VCaP (cell line): ENCODE data around the gene ITGA11.

ENCODE experiments used
- H3K27ac ChIP-seq: fragments of 450-650 bp; 2 replicates; pipeline ENCODE4 v1.5.1; 2017
- TF ChIP-seq, protein P1 (sequence below): fragments of 450-650 bp; conservative IDR thresholded peaks from 2 replicates; pipeline ENCODE4 v1.5.1; 2017; ENCODE audit warnings: mild to moderate bottlenecking, moderate library complexity

The ITGA11 gene

DNA sequence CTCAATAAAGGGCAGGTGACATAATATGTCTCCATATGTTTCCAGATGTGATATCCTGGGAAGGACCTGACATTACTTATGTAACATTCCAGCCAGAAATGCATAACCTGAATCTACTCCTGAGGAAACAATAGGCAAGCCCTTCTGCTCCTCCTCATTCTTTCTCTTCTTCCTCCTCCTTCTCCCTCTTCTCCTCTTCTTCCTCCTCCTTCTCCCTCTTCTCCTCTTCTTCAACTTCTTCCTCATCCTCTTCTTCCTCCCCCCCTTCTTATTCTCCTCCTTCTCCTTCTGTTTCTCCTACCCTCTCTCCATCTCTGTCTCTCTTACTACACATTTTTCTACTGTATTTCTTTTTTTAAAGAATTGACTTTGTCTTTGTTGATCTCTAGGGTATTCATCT lies 43.5 kb upstream of the ITGA11 start:
- TF ChIP-seq, protein P1, sequence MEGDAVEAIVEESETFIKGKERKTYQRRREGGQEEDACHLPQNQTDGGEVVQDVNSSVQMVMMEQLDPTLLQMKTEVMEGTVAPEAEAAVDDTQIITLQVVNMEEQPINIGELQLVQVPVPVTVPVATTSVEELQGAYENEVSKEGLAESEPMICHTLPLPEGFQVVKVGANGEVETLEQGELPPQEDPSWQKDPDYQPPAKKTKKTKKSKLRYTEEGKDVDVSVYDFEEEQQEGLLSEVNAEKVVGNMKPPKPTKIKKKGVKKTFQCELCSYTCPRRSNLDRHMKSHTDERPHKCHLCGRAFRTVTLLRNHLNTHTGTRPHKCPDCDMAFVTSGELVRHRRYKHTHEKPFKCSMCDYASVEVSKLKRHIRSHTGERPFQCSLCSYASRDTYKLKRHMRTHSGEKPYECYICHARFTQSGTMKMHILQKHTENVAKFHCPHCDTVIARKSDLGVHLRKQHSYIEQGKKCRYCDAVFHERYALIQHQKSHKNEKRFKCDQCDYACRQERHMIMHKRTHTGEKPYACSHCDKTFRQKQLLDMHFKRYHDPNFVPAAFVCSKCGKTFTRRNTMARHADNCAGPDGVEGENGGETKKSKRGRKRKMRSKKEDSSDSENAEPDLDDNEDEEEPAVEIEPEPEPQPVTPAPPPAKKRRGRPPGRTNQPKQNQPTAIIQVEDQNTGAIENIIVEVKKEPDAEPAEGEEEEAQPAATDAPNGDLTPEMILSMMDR: no peak

DNA sequence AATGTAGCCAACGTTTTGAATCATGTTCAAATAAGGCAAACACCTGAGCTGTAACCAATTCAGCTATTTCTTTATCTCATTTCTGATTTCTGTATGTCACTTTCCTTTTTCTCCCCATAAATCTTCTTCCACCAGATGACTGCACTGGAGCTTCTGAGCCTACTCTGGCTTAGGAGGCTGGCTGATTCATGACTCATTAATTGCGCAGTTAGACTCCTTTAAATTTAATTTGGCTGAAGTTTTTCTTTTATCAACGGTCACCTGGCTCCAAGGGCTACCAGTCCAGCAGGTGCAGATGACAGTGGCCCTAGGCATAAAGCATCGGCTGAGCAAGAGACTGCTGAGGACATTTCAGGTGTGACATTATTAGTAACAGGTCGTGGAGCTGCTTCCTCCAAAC lies 39.6 kb upstream of the ITGA11 start:
- TF ChIP-seq, protein P1: no peak
- peak overlapping the region; percentile 84 for H3K27ac ChIP-seq

More for the DNA sequence above, 43.5 kb upstream of the ITGA11 start:
- no peak overlapping the region for H3K27ac ChIP-seq

DNA sequence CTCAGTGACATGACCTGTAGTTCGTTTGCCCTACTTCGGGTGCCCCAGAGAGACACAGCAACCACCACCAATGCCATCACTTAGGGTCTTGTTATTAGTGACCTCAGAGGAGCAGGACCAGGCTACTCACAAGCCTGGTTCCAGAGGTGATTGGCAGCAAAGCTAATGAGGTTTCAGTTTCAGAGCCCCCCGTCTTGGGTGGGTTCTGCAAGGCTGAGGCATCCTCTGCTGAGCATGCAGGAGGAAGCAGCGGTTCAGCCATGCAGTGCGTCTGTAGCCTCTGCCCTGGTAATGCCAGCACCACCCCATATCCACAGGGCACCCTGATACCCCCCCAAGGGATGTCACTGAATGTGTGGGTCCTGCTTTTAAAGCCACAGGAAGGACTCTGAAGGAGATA lies 39.0 kb upstream of the ITGA11 start:
- peak overlapping the region; percentile 84 for H3K27ac ChIP-seq
- TF ChIP-seq, protein P1: no peak

DNA sequence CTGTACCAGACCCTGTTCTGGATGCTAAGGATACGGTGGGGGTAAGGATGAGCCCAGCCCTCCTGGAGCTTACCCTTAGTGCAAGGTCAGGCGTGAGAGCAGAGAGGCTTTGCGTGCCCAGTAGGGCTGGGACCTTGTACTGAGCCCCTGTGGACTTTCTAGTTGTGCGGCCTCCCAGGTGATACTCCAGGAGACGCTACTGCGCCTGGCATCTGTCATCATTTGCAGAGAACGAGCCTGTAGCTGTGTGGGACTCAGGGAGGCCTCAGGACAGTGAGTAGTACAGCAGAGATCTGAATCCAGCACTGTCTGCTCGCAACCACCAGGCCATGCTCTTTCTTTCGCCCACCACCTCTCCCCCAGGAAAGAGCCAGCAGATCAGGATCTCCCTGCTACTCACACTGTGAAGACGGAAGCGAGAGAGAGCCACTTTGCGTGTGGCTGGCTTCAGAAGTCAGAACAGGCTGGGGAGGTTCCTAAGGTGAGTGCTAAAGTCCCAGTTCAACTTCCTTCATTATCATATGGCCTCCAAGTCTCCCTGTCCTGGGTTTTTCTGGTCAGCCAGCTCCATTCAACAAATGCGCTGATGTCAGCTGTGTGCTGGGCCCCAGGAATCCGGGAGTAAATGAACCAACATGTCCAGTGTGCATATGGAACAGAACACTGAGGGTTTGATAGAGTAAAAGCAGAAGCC lies 38.2 kb upstream of the ITGA11 start:
- H3K27ac ChIP-seq: peak overlapping the region; percentile 84
- TF ChIP-seq, protein P1: peak; percentile 36

DNA sequence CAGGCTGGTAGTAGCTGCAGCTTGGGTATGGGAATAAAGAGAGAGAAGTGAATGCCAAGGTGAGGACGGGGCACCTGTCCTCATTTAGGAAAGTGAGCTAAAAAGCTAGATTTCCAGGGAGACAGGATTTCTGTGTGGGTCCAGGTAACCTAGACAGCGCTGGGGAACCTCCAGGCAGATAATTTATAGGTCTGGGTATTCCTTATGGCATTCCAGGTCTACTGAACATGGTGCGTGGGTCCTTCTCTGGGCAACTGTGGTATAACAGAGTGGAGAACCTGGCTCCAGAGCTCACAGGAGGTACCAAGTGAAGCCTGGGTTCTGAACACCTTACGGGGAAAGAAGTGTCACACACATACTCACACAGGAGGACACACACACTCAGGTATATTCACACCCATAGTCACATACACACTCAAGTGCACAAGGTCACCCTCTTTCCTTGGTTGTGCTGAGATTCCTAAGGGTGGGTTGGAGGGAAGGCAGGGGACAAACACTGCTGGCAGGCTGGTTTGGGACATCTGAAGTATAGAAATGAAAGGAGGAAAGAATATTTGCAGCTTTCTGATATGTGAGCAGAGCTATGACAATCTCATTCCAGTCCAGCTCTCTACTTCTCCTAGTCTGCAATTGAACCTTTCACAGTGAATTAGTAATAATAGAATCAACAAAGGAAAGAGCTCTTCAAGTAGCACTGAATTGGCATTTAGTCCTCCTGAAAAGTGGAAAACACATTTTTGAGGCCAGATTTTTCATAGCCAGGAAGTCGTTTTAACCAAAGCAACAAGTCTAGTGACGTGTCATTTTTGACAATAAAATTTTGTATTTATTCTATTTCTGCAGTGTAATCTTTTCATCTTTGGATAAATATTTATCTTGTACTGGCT lies 37.4 kb upstream of the ITGA11 start:
- H3K27ac ChIP-seq: peak overlapping the region; percentile 84
- TF ChIP-seq, protein P1: no peak

DNA sequence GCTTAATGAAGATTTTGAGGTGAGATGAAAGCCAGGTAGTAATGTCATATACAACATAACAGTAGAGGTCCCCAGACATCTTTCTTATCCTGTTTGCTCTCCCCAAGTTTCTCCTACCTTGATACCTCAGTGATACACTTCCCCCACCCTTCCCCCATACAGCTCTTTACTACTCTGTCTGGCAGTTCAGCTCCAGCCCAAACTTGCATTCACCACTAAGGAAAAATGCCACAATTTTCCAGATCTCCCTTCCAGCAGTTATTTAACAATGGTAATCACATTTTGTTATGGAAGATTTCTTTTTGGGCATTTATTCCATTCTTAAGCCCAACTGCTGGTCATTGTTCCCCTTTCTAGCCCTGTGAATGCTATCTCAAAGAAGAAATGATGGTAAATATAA lies 34.9 kb upstream of the ITGA11 start:
- TF ChIP-seq, protein P1: no peak
- peak overlapping the region; percentile 84; the same call in 1 of the 2 replicates for H3K27ac ChIP-seq

DNA sequence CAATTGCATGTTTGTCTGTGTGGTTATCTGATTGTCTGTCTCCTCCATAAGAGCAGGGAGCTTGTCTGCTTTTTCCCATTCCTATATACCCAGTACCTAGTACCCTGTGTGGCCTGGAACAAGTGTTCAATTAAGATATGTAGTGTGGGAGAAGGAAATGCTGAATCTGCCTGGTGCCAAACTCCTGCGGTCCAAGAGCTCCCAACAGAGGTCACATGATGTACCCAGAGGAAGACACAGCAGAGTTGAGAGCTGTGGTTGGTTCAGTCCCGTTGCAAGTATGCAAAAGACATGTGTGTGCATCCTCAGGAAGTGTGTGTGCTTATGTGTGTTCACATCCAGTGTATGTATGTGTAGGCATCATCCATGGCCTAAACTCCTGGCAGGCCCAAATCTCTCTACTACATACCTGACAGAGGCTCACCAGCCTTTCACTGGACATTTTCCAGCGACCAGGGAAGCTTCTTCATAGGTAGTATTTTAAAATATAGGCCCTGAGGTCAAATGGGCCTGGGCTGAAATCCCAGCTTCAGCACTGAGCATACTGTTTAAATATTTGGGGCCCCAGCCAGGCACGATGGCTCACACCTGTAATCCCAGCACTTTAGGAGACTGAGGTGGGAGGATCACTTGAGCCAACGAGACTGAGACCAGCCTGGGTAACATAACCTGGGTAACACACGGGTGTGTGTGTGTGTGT lies 34.0 kb upstream of the ITGA11 start:
- TF ChIP-seq, protein P1: no peak
- H3K27ac ChIP-seq: no peak overlapping the region
